T-helper 17 cell (primary cell): ENCODE results near the gene RLIM. TPM values are rescaled to one million over a fixed set of nuclear protein-coding genes. Genes with fewer than 3 reads are reported as not detected.

Experiments
- ATAC-seq: fragments of 150-1000 bp; cut with Tn5 transposase; 2 replicates; pipeline ENCODE4 v1.10.0; 2021; ENCODE audit warnings: mild to moderate bottlenecking, moderate library complexity
- DNase-seq, 3 donors: peaks; one replicate each; pipeline versions ENCODE4 v3.0.0 to v3.0.0-alpha.2; 2020 to 2021
- H3K9me3 ChIP-seq: one replicate; pipeline ENCODE4 v1.7.0; 2013; ENCODE audit warnings: low read length, mild to moderate bottlenecking; ENCODE audit not compliant: control insufficient read depth, poor library complexity, severe bottlenecking
- H3K27ac Mint-ChIP-seq: one replicate; pipeline ENCODE4 v1.8.0; 2022; ENCODE audit warnings: mild to moderate bottlenecking, moderate library complexity, mixed read lengths
- H3K27me3 Mint-ChIP-seq: one replicate; pipeline ENCODE4 v1.8.0; 2022; ENCODE audit warnings: mixed read lengths
- H3K36me3 Mint-ChIP-seq: one replicate; pipeline ENCODE4 v1.8.0; 2022; ENCODE audit warnings: low read depth, mixed read lengths
- H3K4me1 Mint-ChIP-seq: one replicate; pipeline ENCODE4 v1.8.0; 2022; ENCODE audit warnings: mild to moderate bottlenecking, mixed read lengths
- H3K4me3 Mint-ChIP-seq: one replicate; pipeline ENCODE4 v1.8.0; 2022; ENCODE audit warnings: mild to moderate bottlenecking, moderate library complexity, mixed read lengths
- total RNA-seq, 4 donors: library from RNA in 2 of 4; stranded (reverse) in 2 of 4; gene quantifications; one replicate each; pipeline ENCODE4 v1.2.3 and lab custom pipeline; 2022 to 2026

RLIM gene
- total RNA-seq, 2 donors from 2014 or later = 52.0 to 55.2 TPM

DNA sequence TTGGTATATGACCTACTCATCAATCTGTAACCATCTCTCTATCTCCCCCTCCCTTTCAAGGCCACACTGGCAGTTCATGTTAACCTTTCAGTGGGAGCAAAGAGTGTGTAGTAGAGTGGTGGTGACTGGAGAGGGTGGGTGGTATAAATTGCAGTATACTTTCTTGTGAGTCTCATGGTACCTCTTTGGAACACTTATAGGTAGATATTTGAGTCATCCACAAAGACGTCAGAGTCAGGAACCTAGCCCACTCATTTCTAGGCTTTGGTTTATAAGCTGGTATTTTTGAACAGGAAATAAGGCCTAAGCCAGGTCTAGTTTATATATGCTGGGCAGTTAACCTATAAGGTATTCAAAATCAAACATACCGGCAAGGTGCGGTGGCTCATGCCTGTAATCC lies 36.3 kb downstream of the RLIM start:
- Mint-ChIP-seq H3K4me3 (no peak overlapping the region), H3K27ac (no peak overlapping the region), H3K27me3 (no peaks in the 10 kb centered on the region), H3K36me3 (no peaks in the 10 kb centered on the region), H3K4me1 (no peaks in the 10 kb centered on the region)
- ATAC-seq (no peak), DNase-seq (no peak)
- no peaks in the 10 kb centered on the region for H3K9me3 ChIP-seq

GRCh38 chrX:74557378-74557777 lies 57.0 kb downstream of the RLIM start:
- H3K9me3 ChIP-seq = no peaks in the 10 kb centered on the region
- Mint-ChIP-seq H3K36me3 (no peaks in the 10 kb centered on the region), H3K27ac (no peak overlapping the region), H3K4me3 (no peak overlapping the region), H3K27me3 (no peaks in the 10 kb centered on the region), H3K4me1 (peaks cover 2% of the 10 kb centered on the region)
- no peak for ATAC-seq
- DNase-seq = no peak

DNA sequence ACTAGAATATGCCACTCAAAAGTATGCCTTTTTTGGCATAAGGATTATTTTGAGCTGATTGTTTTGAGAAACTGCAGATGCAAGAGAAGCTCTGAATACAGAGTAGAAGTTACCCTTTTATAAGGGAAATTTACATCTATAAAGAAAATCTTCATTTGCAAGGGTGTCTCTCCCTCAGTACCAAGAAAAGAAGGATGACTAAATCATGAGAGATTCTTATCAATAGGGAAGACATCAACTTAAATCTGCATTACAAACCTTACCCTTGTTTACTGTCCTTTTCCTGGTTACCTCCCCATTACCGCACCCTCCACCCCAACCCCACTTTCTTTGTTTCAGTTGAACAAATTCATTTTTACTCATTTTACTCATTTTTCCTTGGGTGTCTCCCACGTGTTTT lies 62.5 kb downstream of the RLIM start:
- ATAC-seq (no peak), DNase-seq (no peak)
- H3K4me3 Mint-ChIP-seq = peak overlapping the region; percentile 41
- H3K4me1 Mint-ChIP-seq = peaks cover 4% of the 10 kb centered on the region
- H3K27ac Mint-ChIP-seq = no peak overlapping the region
- H3K9me3 ChIP-seq = no peaks in the 10 kb centered on the region
- H3K27me3 Mint-ChIP-seq = no peaks in the 10 kb centered on the region
- no peaks in the 10 kb centered on the region for H3K36me3 Mint-ChIP-seq

DNA sequence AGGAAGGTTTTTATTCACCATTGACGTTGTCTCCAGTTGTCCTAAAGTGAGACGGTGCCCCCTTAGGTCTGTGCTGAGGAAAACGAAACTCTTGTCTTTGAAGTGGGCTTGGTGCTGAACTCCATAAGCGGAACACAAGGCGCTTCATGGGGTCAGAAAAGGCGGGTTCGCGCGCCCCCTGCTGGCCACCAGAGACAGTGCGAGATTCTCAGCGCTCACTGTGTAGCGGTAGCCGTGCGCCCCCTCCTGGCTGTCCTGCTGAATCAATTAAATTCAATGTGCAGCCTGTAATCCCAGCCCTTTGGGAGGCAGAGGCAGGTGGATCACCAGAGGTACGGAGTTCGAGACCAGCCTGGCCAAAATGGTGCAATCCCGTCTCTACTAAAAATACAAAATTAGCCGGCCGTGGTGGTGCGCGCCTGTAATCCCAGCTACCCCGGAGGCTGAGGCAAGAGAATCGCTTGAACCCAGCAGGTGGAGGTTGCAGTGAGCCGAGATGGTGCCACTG lies 64.1 kb downstream of the RLIM start:
- no peaks in the 10 kb centered on the region for H3K36me3 Mint-ChIP-seq
- no peak overlapping the region for H3K27ac Mint-ChIP-seq
- peak; percentile 72 to 77 (median 75) for DNase-seq
- H3K4me1 Mint-ChIP-seq = peaks cover 2% of the 10 kb centered on the region
- H3K9me3 ChIP-seq = no peaks in the 10 kb centered on the region
- no peak overlapping the region for H3K4me3 Mint-ChIP-seq
- H3K27me3 Mint-ChIP-seq = no peaks in the 10 kb centered on the region
- ATAC-seq = peak; percentile 99

DNA sequence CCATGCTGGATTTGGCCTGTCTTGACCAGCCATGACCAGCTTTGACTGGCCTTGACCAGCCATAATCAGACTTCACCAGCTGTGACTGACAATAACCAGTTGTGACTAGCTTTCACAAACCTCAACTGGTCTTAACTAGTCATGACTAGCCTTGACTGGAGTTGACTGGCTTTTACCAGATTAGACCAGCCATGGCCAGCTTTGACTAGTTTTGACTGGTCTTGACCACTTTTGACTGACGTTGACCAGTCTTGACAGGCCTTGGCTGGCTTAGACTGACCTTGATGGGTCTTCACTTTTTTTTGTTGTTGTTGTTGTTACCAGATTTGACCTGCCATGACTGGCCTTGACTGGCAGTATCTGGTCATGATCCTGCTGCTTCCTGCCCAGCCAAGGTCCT lies 67.4 kb downstream of the RLIM start:
- no peak for DNase-seq
- Mint-ChIP-seq H3K4me1 (peaks cover 2% of the 10 kb centered on the region), H3K36me3 (no peaks in the 10 kb centered on the region), H3K27ac (no peak overlapping the region), H3K4me3 (no peak overlapping the region), H3K27me3 (no peaks in the 10 kb centered on the region)
- ATAC-seq = no peak
- H3K9me3 ChIP-seq = no peaks in the 10 kb centered on the region

- Mint-ChIP-seq H3K4me1 (peaks cover 2% of the 10 kb centered on the region), H3K4me3 (no peak overlapping the region), H3K27me3 (no peaks in the 10 kb centered on the region), H3K27ac (no peak overlapping the region), H3K36me3 (no peaks in the 10 kb centered on the region)
- no peaks in the 10 kb centered on the region for H3K9me3 ChIP-seq
- DNase-seq (no peak), ATAC-seq (no peak)
Measured at GRCh38 chrX:74545880-74546523, 68.4 kb downstream of the RLIM start.

DNA sequence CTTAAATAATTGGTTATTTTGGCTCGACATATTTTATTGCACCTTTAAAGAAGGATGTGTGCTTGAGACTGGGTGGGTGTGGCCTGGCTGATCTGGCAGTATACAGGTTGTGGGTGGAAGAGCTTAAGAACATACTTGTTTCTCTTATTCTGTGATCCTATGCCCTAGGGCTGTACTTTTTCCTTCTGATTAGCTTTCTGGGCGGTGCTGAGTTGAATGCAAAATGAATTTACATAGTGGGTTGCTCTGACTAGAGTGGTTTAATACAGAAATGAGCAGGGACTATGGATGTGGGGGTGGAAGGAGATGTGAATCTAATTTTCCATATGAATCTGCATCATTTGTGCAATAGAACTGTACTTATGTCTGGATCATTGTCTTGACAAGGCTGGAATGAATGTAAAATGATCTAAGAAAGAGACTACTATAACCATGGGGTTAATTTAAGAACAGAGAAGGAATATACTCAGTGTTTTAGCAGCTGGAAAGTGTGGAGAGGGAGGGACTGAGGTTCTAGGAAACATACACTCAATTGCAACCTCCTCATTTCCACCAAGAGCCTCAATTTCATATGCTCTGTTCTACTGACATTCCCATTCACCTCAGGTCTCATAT lies 73.7 kb downstream of the RLIM start:
- Mint-ChIP-seq H3K36me3 (no peaks in the 10 kb centered on the region), H3K27me3 (no peaks in the 10 kb centered on the region), H3K4me3 (no peak overlapping the region), H3K4me1 (peaks cover 6% of the 10 kb centered on the region), H3K27ac (no peak overlapping the region)
- no peaks in the 10 kb centered on the region for H3K9me3 ChIP-seq
- DNase-seq (no peak), ATAC-seq (no peak)

DNA sequence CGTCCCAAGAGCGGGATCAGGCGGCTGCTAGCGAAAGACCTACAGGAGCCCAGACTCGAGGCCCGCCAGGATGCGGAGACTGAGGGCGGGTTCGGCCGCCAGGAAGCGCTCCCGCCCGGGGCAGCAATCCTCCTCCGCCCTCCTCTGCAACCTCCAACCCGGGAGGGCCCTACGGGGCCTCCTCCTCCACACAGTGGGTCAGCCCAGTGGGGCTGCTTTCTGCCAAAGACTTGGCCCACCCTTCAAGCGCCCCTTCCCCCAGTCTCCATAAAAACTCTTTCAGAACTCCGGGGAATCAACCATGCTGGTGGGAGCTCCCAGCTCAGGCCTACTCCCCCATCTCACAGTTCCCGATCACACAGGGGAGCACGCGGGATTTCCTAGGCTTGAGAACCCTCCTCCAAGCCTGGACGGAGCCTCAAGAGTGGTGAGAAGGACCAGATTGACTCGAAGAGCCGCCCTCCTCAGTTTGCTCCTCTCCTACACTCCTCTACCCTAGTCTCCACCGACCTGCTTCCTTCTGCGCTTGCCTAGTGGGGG lies 77.5 kb downstream of the RLIM start:
- Mint-ChIP-seq H3K27me3 (no peaks in the 10 kb centered on the region), H3K27ac (peak overlapping the region; percentile 85), H3K4me3 (peak overlapping the region; percentile 87), H3K36me3 (no peaks in the 10 kb centered on the region), H3K4me1 (peaks cover 10% of the 10 kb centered on the region)
- DNase-seq (no peak), ATAC-seq (peak; percentile 10)
- H3K9me3 ChIP-seq = no peaks in the 10 kb centered on the region

- H3K9me3 ChIP-seq = no peaks in the 10 kb centered on the region
- ATAC-seq = peak; percentile 50
Measured at GRCh38 chrX:74536152-74536831, 78.1 kb downstream of the RLIM start.

GRCh38 chrX:74535408-74536151 lies 78.8 kb downstream of the RLIM start:
- Mint-ChIP-seq H3K27me3 (no peaks in the 10 kb centered on the region), H3K4me1 (peaks cover 10% of the 10 kb centered on the region), H3K4me3 (peak overlapping the region; percentile 87), H3K27ac (peak overlapping the region; percentile 41), H3K36me3 (no peaks in the 10 kb centered on the region)
- no peaks in the 10 kb centered on the region for H3K9me3 ChIP-seq
- DNase-seq (peak in 2 of 3 donors; percentile 10 to 17), ATAC-seq (peak; percentile 56)

More at GRCh38 chrX:74536152-74536831, 78.1 kb downstream of the RLIM start:
- Mint-ChIP-seq H3K27ac (peak overlapping the region; percentile 41), H3K27me3 (no peaks in the 10 kb centered on the region), H3K4me3 (peak overlapping the region; percentile 87), H3K4me1 (peaks cover 10% of the 10 kb centered on the region), H3K36me3 (no peaks in the 10 kb centered on the region)
- DNase-seq = peak in 2 of 3 donors; percentile 14 to 17
